HG02798 (cell line): Measurements from ENCODE around the gene CWC25.

Source experiments
- ATAC-seq: cut with Tn5 transposase; IDR thresholded peaks from one replicate; pipeline ENCODE4 v1.9.1; 2021; ENCODE audit warnings: mild to moderate bottlenecking; ENCODE audit not compliant: unreplicated experiment, poor library complexity

CWC25 gene

GRCh38 chr17:38853292-38854219 lies 28.4 kb upstream of the CWC25 start, which contains the start of gene RPL23:
TSS of gene RPL23 (minus strand) at chr17:38853721. CDS start at chr17:38853710, 11 bp downstream.
- peak; percentile 94 for ATAC-seq

DNA sequence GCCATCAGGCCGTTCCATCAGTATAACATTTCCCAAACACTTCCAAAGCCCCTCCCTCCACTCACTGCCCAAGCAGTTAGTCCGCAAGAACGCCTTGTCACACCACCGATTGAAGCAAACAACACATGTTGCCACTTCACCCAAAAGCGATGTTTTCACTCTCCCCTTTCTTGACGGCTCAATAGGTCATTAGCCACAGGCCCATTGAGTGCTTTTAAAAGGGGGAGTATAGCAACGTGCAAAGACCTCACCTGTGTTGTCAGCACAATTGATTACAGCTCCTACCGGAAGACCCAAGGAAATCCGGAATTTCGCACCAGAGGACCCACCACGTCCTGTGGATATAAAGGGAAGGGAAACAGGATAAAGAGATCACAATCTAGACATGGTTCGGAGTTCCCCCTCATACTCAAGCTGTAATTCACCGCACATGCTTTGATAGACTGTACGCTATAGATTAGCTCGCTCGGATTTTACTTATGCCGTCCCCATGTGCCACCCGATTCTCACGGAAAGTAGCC lies 27.7 kb upstream of the CWC25 start:
- no peak for ATAC-seq

- ATAC-seq = no peak
These were observed 26.3 kb upstream of the CWC25 start for GRCh38 chr17:38851434-38851833.

- no peak for ATAC-seq
These were observed 25.3 kb upstream of the CWC25 start for GRCh38 chr17:38850374-38850773.

DNA sequence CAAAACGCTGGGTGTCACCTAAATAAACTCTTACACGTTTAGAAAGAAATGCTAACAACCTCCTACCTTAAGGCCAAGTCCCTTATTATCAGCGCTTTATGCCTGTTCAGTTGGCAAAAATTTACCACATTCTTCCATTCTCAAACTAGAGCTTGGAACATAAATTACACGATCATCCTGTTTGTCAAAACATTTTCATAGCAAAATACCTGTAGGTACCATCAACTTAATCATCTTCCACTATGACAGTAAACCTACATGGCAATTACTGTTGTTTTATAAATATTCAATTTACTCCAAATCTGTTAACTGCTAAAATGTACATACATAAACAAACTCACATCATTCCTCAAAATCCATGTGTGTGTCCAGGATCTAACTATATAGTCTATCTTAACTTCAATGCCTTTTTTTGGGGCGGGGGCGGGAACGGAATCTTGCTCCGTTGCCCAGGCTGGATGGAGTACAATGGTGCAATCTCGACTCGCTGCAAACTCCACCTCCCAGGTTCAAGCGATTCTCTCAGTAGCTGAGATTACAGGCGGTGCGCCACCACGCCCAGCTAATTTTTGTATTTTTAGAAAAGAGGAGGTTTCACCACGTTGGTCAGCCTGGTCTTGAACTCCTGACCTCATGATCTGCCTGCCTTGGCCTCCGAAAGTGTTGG lies 24.0 kb upstream of the CWC25 start:
- ATAC-seq = no peak

DNA sequence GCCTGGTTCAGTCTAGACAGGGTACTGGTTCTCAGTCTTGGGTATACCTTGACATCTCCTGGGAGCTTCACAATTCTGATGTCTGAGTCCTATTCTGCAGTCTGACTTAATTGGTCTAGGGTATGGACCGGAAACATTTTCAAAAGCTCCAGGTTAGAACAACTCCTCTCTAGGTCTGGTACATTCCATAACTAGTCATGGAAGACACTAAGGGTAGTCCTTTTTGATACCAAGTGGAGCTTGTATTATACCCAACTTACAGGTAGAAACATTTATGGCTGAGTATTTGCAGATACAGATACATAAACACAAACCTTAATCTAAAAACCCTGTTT lies 23.4 kb upstream of the CWC25 start:
- no peak for ATAC-seq

- no peak for ATAC-seq
These were observed 19.2 kb upstream of the CWC25 start for GRCh38 chr17:38844261-38844757.

- no peak for ATAC-seq
These were observed 684 bp upstream of the CWC25 start for GRCh38 chr17:38825762-38826247.

DNA sequence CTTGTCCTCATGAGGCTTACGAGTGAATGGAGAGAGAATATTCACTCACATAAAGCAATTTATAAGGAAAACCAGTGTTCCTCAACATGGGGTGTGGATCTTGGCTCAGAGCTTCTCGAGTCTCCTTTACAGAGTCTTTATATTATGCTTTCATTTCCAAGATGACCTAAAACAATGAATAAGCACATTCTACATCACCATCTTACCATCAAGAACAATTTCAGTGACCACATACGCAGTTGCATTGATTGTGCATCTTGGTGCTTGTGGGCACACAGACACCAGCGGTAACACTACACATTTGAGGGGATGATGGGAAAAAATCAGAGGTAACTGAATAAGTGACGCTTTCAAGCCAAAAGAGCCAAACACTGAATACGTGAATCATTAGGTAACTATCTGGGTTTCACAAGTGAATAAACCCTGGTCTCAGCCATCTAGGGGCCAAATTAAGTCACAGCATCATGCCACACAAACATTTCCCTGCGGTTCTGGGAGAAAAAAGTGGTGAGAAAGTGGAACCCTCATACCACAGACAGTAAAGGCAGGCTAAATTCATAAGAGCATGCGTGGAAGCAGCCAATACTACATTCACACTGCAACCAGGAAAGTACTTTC lies 9.4 kb downstream of the CWC25 start:
- no peak for ATAC-seq

GRCh38 chr17:38809828-38810227 lies 15.3 kb downstream of the CWC25 start:
- no peak for ATAC-seq

DNA sequence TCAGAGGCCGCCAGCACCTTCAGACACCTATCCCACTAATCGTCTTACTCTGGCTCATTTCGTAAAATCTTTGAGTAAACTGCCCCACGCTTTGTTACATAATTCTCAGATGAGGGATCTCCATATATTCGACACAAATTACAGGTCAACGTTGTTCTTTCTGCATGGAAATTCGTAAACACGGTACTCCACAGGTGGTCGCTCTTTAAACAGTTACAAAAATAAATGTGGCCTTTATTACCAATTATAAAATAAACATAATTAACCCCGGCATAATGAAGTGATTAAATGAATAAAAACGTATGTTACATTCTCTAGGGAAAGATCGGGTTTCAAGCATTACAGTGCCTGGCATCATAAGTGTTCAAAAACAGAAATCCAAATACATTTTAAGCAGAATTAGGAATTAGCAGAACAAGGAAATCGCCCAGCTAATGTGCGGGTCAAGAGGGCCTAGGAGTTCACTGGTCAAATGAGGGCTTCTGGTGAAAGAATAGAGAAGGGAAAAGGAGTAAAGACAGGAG lies 24.8 kb downstream of the CWC25 start:
- no peak for ATAC-seq

DNA sequence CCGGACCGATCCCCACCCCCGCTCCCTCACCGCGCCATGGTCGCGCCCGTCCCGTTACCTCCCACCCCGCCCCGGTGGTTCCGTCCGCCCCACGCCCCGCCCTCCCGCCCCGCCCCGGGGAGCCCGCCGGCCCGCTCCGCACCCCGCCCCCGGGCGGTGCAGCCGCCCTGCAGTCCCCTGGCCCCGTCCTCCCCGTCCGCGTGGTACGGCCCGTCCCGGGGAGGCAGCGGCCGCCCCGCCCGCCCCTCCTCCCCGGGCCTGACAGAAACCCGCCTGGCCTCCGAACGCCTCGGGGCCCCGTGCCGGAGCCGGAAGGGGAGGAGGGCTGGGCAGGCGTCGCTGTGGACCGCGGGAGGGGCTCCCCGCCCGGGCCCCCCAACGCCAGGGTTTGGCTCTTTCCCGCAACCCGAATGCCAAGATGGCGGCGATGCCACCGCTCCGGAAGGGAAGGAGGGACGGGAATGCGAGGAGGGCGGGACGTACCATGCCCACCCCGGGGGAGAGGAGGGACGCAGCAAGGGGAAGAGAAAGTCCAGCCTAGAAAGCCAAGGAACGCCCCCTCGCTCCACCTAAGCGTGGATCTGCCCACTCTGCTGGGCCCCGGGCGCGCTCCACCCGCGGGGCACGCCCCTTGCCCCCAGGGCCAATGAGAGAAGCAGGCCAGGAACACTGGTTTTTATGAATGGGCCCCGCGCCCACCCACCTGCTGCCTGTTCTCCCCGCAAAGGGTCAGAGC lies 25.5 kb downstream of the CWC25 start, which contains the start of gene PIP4K2B:
PIP4K2B (minus strand) TSS at position 56 of the 736 bp plus-strand sequence. CDS start 132 bp downstream, outside the sequence.
- ATAC-seq = peak; percentile 82

GRCh38 chr17:38798614-38799500 lies 26.3 kb downstream of the CWC25 start:
- peak; percentile 26 for ATAC-seq

- ATAC-seq = no peak
These were observed 27.3 kb downstream of the CWC25 start for GRCh38 chr17:38797828-38798227.

GRCh38 chr17:38797158-38797490 lies 28.0 kb downstream of the CWC25 start:
- no peak for ATAC-seq

DNA sequence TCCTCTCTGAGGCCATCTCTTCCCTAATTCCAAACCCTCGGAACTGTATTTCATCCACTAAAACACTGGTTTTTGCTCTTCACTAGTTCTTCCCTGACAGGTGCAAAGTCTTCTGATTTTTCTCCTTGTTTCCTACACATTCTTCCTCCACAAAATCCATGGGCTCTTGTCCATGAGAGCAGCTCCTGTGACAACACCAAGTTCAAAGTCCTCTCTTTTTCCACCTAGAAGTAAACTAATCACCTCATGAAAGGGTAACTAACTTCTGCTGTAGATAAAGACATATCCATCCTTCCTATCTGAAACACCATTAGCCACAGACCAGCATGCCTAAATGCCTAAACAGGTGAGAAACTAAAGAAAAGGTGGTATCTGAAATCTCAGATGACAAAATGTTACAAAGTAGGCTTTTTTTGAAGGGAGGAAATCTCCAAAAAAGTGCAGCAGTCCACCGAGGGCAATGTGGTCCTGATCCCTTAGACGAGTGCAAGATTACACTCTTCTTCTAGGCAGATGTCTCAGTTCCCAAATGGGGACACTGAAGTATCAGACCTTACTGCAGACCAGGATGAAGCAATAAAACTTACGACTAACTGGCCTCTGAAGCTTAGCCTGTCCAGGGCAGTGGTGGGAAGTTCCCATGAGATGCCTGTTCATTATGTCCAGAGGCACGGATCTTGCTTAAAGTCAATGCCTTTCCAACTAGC lies 28.5 kb downstream of the CWC25 start:
- no peak for ATAC-seq

- no peak for ATAC-seq
These were observed 30.9 kb downstream of the CWC25 start for GRCh38 chr17:38794221-38794620.

- no peak for ATAC-seq
These were observed 34.0 kb downstream of the CWC25 start for GRCh38 chr17:38791162-38791561.
